ENCODE measurements around the gene ATP13A4. TPM values are rescaled to one million over a fixed set of nuclear protein-coding genes. Genes with fewer than 3 reads are reported as not detected.

ATP13A4 gene
- total RNA-seq, 2 experiments from 2014 or later, result 0.98 to 1.6 TPM

DNA sequence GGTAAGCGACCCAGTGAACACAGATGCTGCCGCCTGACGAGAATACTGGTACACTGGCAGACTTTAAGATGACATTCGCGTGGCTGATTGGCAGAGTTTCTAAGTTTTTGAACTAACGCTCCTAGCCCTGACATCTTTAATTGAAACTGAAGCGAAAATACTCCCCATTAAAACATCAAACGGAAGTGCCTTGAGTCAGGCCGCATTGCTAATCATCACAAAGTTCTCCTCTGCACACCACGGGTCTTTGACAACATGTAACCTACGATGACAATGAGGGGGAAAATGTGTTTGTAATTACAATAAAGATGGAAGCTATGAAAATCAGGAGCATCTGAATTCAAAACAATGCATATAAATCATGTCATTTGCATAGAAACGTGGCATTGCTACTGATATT, 44.5 kb downstream of the ATP13A4 start:
- Mint-ChIP-seq H3K9me3 (no peaks in the 10 kb centered on the region), H3K4me3 (no peak overlapping the region), H3K27ac (no peak overlapping the region), H3K36me3 (ENCODE audit: low read depth) (no peaks in the 10 kb centered on the region), H3K27me3 (no peaks in the 10 kb centered on the region), H3K4me1 (ENCODE audit: low read depth) (no peaks in the 10 kb centered on the region)
- ATAC-seq (ENCODE audit: poor library complexity) (no peak), DNase-seq (no peak)
- TF ChIP-seq, protein P1, sequence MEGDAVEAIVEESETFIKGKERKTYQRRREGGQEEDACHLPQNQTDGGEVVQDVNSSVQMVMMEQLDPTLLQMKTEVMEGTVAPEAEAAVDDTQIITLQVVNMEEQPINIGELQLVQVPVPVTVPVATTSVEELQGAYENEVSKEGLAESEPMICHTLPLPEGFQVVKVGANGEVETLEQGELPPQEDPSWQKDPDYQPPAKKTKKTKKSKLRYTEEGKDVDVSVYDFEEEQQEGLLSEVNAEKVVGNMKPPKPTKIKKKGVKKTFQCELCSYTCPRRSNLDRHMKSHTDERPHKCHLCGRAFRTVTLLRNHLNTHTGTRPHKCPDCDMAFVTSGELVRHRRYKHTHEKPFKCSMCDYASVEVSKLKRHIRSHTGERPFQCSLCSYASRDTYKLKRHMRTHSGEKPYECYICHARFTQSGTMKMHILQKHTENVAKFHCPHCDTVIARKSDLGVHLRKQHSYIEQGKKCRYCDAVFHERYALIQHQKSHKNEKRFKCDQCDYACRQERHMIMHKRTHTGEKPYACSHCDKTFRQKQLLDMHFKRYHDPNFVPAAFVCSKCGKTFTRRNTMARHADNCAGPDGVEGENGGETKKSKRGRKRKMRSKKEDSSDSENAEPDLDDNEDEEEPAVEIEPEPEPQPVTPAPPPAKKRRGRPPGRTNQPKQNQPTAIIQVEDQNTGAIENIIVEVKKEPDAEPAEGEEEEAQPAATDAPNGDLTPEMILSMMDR (IDR thresholded peaks at IDR 0.05), result no peak
- ChIA-PET CTCF (no interaction called here), POLR2A (no interaction called here)
- intact Hi-C loops (cut with DNase I, micrococcal nuclease), result no loop called here
- no peaks in the 10 kb centered on the region for H3K9me3 ChIP-seq (ENCODE audit: control insufficient read depth in 1 of 2, insufficient read depth in 1 of 2, low read length in 2 of 2)
- no peak overlapping the region for H3K4me3 ChIP-seq (ENCODE audit: low read length)
- no peak overlapping the region for H3K27ac ChIP-seq (ENCODE audit: low read depth in 1 of 2, low read length in 2 of 2)
- H3K36me3 ChIP-seq (ENCODE audit: insufficient read depth, low read length), result no peaks in the 10 kb centered on the region
- H3K4me1 ChIP-seq (ENCODE audit: insufficient read depth, low read length), result no peaks in the 10 kb centered on the region
- no peaks in the 10 kb centered on the region for H3K27me3 ChIP-seq (ENCODE audit: control insufficient read depth in 1 of 2, insufficient read depth in 2 of 2, low read length in 2 of 2)

DNA sequence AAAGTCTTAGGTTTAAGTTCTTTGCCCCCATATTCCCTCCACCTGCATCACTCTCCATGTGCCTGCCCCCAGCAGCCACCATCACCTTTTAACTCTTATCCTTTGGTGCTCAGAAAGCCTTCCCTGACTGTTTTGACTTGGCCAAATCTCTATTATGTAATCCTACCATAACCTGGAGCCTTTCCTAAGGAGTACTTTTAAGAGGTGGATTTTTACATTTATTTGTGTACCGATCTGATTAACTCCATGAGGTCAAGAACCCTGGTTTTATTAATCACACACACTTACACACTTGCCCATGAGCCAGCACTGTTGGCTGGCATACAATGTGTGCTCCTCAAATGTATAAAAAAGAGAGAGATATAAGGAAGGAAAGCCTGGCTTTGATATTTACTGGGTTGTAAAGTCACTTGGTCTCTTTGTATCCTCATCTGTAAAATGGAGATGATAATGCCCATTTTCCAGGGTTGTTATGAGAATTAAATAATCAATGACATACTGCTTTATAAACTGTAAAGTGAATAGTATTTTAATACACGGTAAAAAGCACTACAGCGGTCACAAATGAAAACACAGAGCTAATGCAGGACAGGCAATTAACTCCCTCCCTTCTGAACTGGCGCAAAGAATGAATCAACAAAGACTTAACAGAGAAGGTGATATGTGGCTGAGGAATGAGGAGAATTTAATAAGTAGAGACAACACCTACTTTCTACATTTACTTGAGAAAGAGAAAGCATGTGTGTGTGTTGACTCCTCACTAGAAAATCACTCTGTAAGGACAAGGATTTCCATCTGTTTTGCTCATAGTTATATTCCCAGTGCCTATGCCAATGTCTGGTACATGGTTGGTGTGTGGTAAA, 45.4 kb downstream of the ATP13A4 start:
- no peaks in the 10 kb centered on the region for H3K9me3 ChIP-seq (ENCODE audit: control insufficient read depth in 1 of 2, insufficient read depth in 1 of 2, low read length in 2 of 2)

DNA sequence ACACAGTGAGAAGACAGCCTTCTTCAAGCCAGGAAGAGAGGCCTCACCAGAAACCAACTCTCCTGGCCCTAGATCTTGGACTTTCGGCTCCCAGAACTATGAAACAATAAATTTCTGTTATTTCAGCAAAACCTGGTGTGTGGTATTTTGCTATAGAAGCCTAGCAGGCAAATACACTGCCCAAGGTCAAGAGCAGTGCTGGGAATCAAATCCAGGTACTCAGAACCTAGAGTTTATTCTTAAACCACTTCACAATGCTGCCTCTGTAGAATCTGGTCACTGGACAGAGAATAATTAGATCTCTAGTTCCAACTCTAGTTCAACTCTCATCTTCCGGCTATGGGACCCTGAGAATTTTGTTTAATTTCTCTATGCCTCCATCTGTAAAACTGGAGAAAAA, 46.6 kb downstream of the ATP13A4 start:
- TF ChIP-seq, protein P1 (IDR thresholded peaks at IDR 0.05), result no peak
- ChIA-PET POLR2A (no interaction called here), CTCF (no interaction called here)
- Histone ChIP-seq H3K4me1 (ENCODE audit: insufficient read depth, low read length) (no peaks in the 10 kb centered on the region), H3K9me3 (ENCODE audit: control insufficient read depth in 1 of 2, insufficient read depth in 1 of 2, low read length in 2 of 2) (no peaks in the 10 kb centered on the region), H3K36me3 (ENCODE audit: insufficient read depth, low read length) (no peaks in the 10 kb centered on the region), H3K27ac (ENCODE audit: low read depth in 1 of 2, low read length in 2 of 2) (no peak overlapping the region), H3K27me3 (ENCODE audit: control insufficient read depth in 1 of 2, insufficient read depth in 2 of 2, low read length in 2 of 2) (no peaks in the 10 kb centered on the region), H3K4me3 (ENCODE audit: low read length) (no peak overlapping the region)
- Mint-ChIP-seq H3K4me1 (ENCODE audit: low read depth) (no peaks in the 10 kb centered on the region), H3K4me3 (no peak overlapping the region), H3K27me3 (no peaks in the 10 kb centered on the region), H3K9me3 (no peaks in the 10 kb centered on the region), H3K36me3 (ENCODE audit: low read depth) (no peaks in the 10 kb centered on the region), H3K27ac (no peak overlapping the region)
- DNase-seq (no peak), ATAC-seq (ENCODE audit: poor library complexity) (no peak)
- intact Hi-C loops (cut with DNase I, micrococcal nuclease), result no loop called here

More for the DNA sequence above, 45.4 kb downstream of the ATP13A4 start:
- Histone ChIP-seq H3K27me3 (ENCODE audit: control insufficient read depth in 1 of 2, insufficient read depth in 2 of 2, low read length in 2 of 2) (no peaks in the 10 kb centered on the region), H3K4me3 (ENCODE audit: low read length) (no peak overlapping the region), H3K27ac (ENCODE audit: low read depth in 1 of 2, low read length in 2 of 2) (no peak overlapping the region), H3K4me1 (ENCODE audit: insufficient read depth, low read length) (no peaks in the 10 kb centered on the region), H3K36me3 (ENCODE audit: insufficient read depth, low read length) (no peaks in the 10 kb centered on the region)
- ATAC-seq (ENCODE audit: poor library complexity) (no peak), DNase-seq (no peak)
- POLR2A ChIA-PET, result no interaction called here
- H3K27me3 Mint-ChIP-seq, result no peaks in the 10 kb centered on the region
- H3K4me3 Mint-ChIP-seq, result no peak overlapping the region
- H3K36me3 Mint-ChIP-seq (ENCODE audit: low read depth), result no peaks in the 10 kb centered on the region
- CTCF ChIA-PET, result no interaction called here
- no peaks in the 10 kb centered on the region for H3K9me3 Mint-ChIP-seq
- H3K4me1 Mint-ChIP-seq (ENCODE audit: low read depth), result no peaks in the 10 kb centered on the region
- intact Hi-C loops (cut with DNase I, micrococcal nuclease), result no loop called here
- no peak overlapping the region for H3K27ac Mint-ChIP-seq
- TF ChIP-seq, protein P1 (IDR thresholded peaks at IDR 0.05), result no peak
